CD4-positive, alpha-beta T cell treated with Interleukin-15 for 4 hours (primary cell): ENCODE data around the gene TULP1.

Source experiments
- DNase-seq: peaks from one replicate; pipeline ENCODE4 v3.0.0-alpha.2; 2020; ENCODE audit warnings: low spot score

TULP1 gene

GRCh38 chr6:35465646-35466045 lies 47.0 kb downstream of the TULP1 start:
- no peak for DNase-seq

- DNase-seq, result no peak
Observed at GRCh38 chr6:35463292-35463691, 49.4 kb downstream of the TULP1 start.

GRCh38 chr6:35461270-35461669 lies 51.4 kb downstream of the TULP1 start:
- no peak for DNase-seq

- DNase-seq, result no peak
Observed at GRCh38 chr6:35457907-35458306, 54.8 kb downstream of the TULP1 start.

GRCh38 chr6:35454391-35455110 lies 58.1 kb downstream of the TULP1 start:
- no peak for DNase-seq

GRCh38 chr6:35453236-35453635 lies 59.5 kb downstream of the TULP1 start:
- no peak for DNase-seq

GRCh38 chr6:35452183-35453090 lies 60.3 kb downstream of the TULP1 start, which contains the start of gene FANCE:
FANCE (plus strand) TSS chr6:35452338; CDS start chr6:35452546, 208 bp downstream.
- peak; percentile 92 for DNase-seq

GRCh38 chr6:35451354-35452182 lies 61.1 kb downstream of the TULP1 start:
- no peak for DNase-seq

GRCh38 chr6:35449287-35449881 lies 63.3 kb downstream of the TULP1 start:
- DNase-seq, result peak; percentile 78

- no peak for DNase-seq
Observed at GRCh38 chr6:35448191-35448590, 64.5 kb downstream of the TULP1 start.
